Stimulated activated CD8-positive, alpha-beta memory T cell treated with anti-CD3 and anti-CD28 coated beads, Interleukin-7, amount 100 ng/mL, for 24 hours (primary cell): Measurements from ENCODE around the gene PTPN7.
"Not testable (repeated sequence)": the region's sequence is repeated elsewhere in the genome, so short reads cannot be mapped to it uniquely, and the experiment has no call there.

Experiments
- DNase-seq: peaks from one replicate; pipeline ENCODE4 v3.0.0-alpha.2; 2020; ENCODE audit warnings: low read depth

PTPN7 gene

GRCh38 chr1:202151045-202151444 is 9.4 kb downstream of the PTPN7 start:
- no peak for DNase-seq

DNA sequence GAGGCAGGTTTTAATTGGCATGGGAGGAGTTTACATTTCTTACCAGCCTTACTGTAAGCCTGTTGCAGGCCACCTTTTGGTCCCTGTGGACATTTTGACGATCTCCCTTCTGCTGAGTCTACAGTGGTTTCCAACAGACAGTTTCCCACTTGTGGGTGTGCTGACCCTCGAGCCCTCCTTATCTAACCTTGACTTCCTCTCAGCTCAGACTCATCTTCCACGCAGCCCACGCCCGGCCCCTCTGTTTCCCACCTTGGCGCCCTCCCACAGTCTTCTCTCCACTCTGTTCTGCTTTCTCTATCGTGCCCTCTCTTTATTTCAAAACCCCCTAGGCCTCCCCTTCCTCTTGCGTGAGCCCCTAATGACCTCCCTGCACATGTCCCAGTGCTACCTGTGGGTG is 9.8 kb downstream of the PTPN7 start:
- no peak for DNase-seq

- DNase-seq = no peak
Observed at GRCh38 chr1:202150187-202150586, 10.2 kb downstream of the PTPN7 start.

- no peak for DNase-seq
Observed at GRCh38 chr1:202149566-202149965, 10.8 kb downstream of the PTPN7 start.

- DNase-seq = no peak
Observed at GRCh38 chr1:202148391-202148790, 12.0 kb downstream of the PTPN7 start.

DNA sequence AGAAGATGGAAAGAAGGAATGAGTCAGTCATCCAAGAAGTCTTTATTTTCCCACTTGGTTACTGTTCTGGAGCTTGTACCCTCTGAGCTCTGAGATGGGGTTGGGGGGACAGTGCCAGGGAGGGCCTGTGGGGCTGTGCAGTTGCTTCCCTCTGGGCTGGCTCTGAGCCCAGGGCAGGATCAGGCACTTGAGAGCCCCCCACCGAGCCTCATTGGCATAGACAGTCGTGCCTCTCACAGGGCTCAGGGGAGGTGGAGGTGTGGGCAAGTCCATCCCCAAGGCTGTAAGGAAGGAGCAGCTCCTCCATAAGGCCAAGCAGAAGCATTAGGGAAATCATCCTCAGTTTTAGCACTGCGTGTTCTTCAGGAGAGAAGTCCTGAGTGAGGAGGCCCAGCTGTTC is 13.4 kb downstream of the PTPN7 start:
- no peak for DNase-seq

- no peak for DNase-seq
Observed at GRCh38 chr1:202146279-202146678, 14.1 kb downstream of the PTPN7 start.

DNA sequence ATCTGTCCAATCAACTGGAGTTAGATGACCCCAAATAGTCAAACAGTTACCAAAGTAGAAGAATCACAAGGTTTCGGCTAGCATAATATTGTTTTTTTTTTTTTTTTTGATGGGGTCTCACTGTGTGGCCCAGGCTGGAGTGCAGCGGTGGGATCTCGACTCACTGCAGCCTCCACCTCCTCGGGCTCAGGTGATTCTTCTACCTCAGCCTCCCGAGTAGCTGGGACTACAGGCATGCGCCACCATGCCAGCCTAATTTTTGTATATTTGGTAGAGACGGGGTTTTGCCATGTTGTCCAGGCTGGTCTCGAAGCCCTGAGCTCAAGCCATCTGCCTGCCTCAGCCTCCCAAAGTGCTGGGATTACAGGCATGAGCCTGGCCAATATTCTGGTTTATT is 14.7 kb downstream of the PTPN7 start:
- DNase-seq = not testable (repeated sequence)

- no peak for DNase-seq
Observed at GRCh38 chr1:202145068-202145743, 15.2 kb downstream of the PTPN7 start.

GRCh38 chr1:202144402-202145067 is 15.9 kb downstream of the PTPN7 start, which contains the start of gene ARL8A:
Gene ARL8A (minus strand): TSS chr1:202144737. CDS start chr1:202144572, 165 bp downstream.
- DNase-seq = no peak

DNA sequence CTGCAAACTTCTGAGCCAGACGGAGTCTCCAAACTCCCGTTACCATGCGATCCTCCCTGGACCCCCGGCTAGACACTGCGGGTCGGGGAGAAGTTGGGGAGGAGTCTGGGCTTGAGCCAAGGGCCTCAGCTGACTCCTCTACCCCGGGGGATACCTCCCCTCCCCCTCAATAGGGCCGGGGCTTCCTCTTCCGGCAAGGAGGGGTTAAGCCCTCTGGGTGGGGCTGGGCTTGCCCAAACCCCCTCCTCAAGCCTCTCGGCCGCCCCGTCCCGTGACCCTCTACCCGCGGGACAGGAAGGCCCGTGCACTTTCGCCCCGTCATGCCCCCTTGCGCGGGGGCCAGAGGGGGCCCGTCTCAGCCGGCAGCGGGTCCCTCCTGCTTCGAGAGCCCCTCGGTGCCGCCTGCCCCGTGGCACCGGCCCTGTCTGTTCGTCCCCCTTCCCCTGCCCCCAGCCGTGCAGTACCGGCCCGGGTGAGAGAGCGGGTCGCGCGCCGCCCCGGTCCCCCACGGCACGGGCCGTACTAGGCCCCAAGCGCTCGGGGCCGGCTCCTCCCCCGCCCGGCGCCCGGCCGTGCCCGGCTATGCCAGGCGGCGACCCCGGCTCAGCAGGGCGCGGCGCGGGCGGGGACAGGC is 16.5 kb downstream of the PTPN7 start:
- no peak for DNase-seq

- no peak for DNase-seq
Observed at GRCh38 chr1:202143011-202143767, 17.2 kb downstream of the PTPN7 start.

- DNase-seq = not testable (repeated sequence)
Observed at GRCh38 chr1:202141468-202141867, 18.9 kb downstream of the PTPN7 start.

- no peak for DNase-seq
Observed at GRCh38 chr1:202140833-202141232, 19.6 kb downstream of the PTPN7 start.

GRCh38 chr1:202135221-202135721 is 25.1 kb downstream of the PTPN7 start:
- no peak for DNase-seq

- no peak for DNase-seq
Observed at GRCh38 chr1:202134645-202135172, 25.7 kb downstream of the PTPN7 start.

GRCh38 chr1:202133989-202134388 is 26.4 kb downstream of the PTPN7 start:
- DNase-seq = no peak

DNA sequence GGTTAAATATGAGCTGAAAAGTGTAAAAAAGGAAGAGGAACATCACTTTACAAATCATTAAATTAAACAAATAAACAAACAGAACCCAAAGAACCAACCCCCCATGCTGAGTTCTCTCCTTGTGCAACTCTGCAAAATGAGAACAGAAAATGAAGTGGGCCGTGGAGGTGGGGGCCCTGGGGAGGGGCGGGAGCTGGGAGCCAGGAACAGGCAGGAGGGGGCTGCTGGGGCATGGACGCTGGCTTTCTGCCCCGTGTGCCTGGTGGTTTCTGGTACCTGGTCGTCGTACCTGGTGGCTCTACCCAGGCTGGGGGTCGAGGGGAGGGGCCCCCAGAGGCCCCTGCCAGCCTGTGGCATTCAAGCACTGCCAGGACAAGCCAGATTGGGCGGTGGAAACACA is 26.9 kb downstream of the PTPN7 start:
- DNase-seq = no peak

DNA sequence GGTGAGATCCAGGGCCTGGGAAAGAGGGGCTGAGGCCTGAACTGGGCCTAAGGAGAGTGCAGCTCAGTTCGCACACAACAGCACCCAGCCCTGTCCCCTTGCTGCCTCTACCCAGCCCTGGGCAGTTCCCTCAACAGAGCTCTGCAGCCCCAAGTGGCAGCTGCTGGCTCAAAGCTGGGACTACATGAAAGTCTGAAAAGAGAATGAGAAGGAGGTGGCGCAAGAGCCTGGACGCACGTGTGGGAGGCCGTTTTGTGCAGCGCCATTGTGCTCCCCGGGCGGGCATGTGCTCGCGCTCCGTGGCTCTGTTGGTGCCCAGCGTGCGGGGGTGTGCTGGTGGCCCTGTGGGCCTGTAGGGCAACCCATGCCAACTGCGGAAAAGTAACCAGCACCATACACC is 27.4 kb downstream of the PTPN7 start:
- no peak for DNase-seq

DNA sequence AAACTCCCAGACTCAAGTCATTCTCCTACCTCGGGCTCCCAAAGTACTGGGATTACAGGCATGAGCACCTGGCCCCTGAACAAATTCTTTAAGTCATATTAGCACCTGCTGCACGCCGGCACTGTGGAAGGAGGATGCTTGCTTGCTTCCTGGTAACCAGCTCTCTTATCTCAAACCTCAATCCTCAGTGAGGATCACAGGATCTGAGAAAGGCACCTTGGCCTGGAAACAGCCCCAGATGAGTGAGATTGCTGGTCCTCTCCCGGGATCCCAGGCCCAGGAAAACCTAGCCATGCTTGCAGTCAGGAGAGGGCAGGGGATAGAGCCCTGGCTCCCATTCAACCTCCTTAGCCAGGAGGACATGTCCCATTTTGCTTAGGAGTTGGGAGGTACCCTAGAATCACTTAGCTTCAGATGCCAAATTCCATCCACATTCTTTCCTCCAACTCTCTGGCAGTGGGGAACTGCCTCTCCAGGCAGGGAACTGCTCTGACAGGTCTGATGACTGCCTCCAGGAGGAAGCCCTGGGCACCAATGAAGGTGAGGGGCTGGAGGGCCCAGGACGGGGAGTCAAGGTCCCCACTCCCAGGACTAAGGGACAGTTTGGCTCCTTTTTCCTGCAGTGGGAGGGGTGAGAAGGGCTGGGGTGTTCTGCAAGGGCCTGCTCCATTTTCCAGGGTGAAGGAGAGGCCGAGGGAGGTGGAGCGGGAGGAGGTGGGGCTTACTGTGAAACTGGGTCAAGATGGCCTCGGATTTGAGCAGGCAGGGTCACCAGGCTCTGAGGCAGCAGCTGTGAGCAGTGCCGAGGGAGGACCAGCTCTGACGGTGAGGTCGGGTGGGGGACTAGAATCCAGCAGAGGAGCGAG is 28.2 kb downstream of the PTPN7 start:
- no peak for DNase-seq
